KBM-7 (cell line): ENCODE results near the gene TPK1.
A peak's percentile ranks its signal among the peaks of the same experiment; 100 is the strongest.

ENCODE experiments used
- DNase-seq: peaks from one replicate; pipeline ENCODE4 v3.0.0-alpha.2; 2015
- in situ Hi-C: fragments of 300-500 bp; cut with MboI; formaldehyde crosslinking; loops from 2 replicates; pipeline ENCODE4 v1.14.3; 2020; ENCODE audit warnings: low sequenced_read_pairs, low pct_unique_long_range_greater_than_20kb, mixed read lengths

Gene TPK1

GRCh38 chr7:144835652-144836544 lies at the start of gene TPK1:
Gene TPK1 (minus strand): TSS chr7:144836053. CDS start chr7:144835602, 451 bp downstream.
- in situ Hi-C loops: no loop called here
- DNase-seq: peak; percentile 97

GRCh38 chr7:144885478-144885877 lies 49.6 kb upstream of the TPK1 start:
- in situ Hi-C loops: no loop called here
- DNase-seq: no peak

- in situ Hi-C loops: no loop called here
- DNase-seq: no peak
These were observed 49.0 kb upstream of the TPK1 start for GRCh38 chr7:144884896-144885295.

- no peak for DNase-seq
- in situ Hi-C loops: no loop called here
These were observed 37.5 kb upstream of the TPK1 start for GRCh38 chr7:144873316-144873845.

GRCh38 chr7:144869082-144869481 lies 33.2 kb upstream of the TPK1 start:
- in situ Hi-C loops: no loop called here

GRCh38 chr7:144866189-144866588 lies 30.3 kb upstream of the TPK1 start:
- DNase-seq: no peak
- in situ Hi-C loops: no loop called here

More at GRCh38 chr7:144869082-144869481, 33.2 kb upstream of the TPK1 start:
- DNase-seq: no peak

GRCh38 chr7:144863320-144863647 lies 27.4 kb upstream of the TPK1 start:
- no peak for DNase-seq
- in situ Hi-C loops: no loop called here

- in situ Hi-C loops: no loop called here
- DNase-seq: no peak
These were observed 26.9 kb upstream of the TPK1 start for GRCh38 chr7:144862612-144863319.

GRCh38 chr7:144859739-144860138 lies 23.9 kb upstream of the TPK1 start:
- in situ Hi-C loops: no loop called here

GRCh38 chr7:144857463-144857862 lies 21.6 kb upstream of the TPK1 start:
- in situ Hi-C loops: no loop called here
- DNase-seq: no peak

More at GRCh38 chr7:144859739-144860138, 23.9 kb upstream of the TPK1 start:
- DNase-seq: no peak

GRCh38 chr7:144854839-144855424 lies 19.1 kb upstream of the TPK1 start:
- in situ Hi-C loops: no loop called here
- peak; percentile 25 for DNase-seq

- in situ Hi-C loops: no loop called here
- DNase-seq: no peak
These were observed 17.7 kb upstream of the TPK1 start for GRCh38 chr7:144853542-144853941.

- in situ Hi-C loops: no loop called here
- DNase-seq: no peak
These were observed 12.2 kb upstream of the TPK1 start for GRCh38 chr7:144848078-144848477.

- DNase-seq: peak; percentile 81
- in situ Hi-C loops: no loop called here
These were observed 6.6 kb upstream of the TPK1 start for GRCh38 chr7:144842377-144842851.

- no peak for DNase-seq
- in situ Hi-C loops: no loop called here
These were observed 641 bp upstream of the TPK1 start for GRCh38 chr7:144836545-144836842.

GRCh38 chr7:144835155-144835611 lies 670 bp downstream of the TPK1 start:
- in situ Hi-C loops: no loop called here
- peak; percentile 75 for DNase-seq

GRCh38 chr7:144834641-144835144 lies 1.2 kb downstream of the TPK1 start:
- peak; percentile 80 for DNase-seq
- in situ Hi-C loops: no loop called here

- in situ Hi-C loops: no loop called here
- no peak for DNase-seq
These were observed 5.0 kb downstream of the TPK1 start for GRCh38 chr7:144830811-144831210.

GRCh38 chr7:144830024-144830785 lies 5.6 kb downstream of the TPK1 start:
- in situ Hi-C loops: no loop called here
- DNase-seq: no peak
